Brain microvascular endothelial cell (primary cell): ENCODE results near the gene RCCD1.

ENCODE experiments used
- DNase-seq: peaks from one replicate; pipeline ENCODE4 v3.0.0-alpha.2; 2020
- H3K27ac ChIP-seq: fragments of 250-450 bp; sonication (Bioruptor Pico); 2 replicates; pipeline ENCODE4 v1.5.1; 2020; ENCODE audit warnings: mild to moderate bottlenecking, moderate library complexity
- H3K27me3 ChIP-seq: fragments of 250-450 bp; sonication (Bioruptor Pico); replicated peaks from 2 replicates; pipeline ENCODE4 v1.5.1; 2020; ENCODE audit warnings: mild to moderate bottlenecking
- H3K36me3 ChIP-seq: fragments of 250-450 bp; sonication (Bioruptor Pico); replicated peaks from 2 replicates; pipeline ENCODE4 v1.5.1; 2020; ENCODE audit warnings: mild to moderate bottlenecking
- H3K4me3 ChIP-seq: 2 replicates; pipeline ENCODE4 v1.5.1; 2011; ENCODE audit warnings: low read depth, mild to moderate bottlenecking, control low read depth, low read length, moderate library complexity
- CTCF ChIP-seq: IDR thresholded peaks from 2 replicates; pipeline ENCODE4 v1.5.1; 2011; ENCODE audit warnings: low read depth, mild to moderate bottlenecking, moderate library complexity, low read length, control low read depth, inconsistent platforms; ENCODE audit errors: missing control alignments
- in situ Hi-C: cut with HindIII; loops from 2 replicates; pipeline ENCODE4 v1.10.0; 2017; ENCODE audit warnings: low sequenced_read_pairs, low pct_ligation_motif_present

RCCD1 gene

GRCh38 chr15:90966262-90966661 is 11.6 kb downstream of the RCCD1 start:
- Histone ChIP-seq H3K36me3 (peaks cover 30% of the 10 kb centered on the region), H3K4me3 (no peak overlapping the region), H3K27ac (no peak overlapping the region), H3K27me3 (no peaks in the 10 kb centered on the region)
- in situ Hi-C loops = no loop called here
- TF ChIP-seq CTCF = no peak
- DNase-seq = no peak

- Histone ChIP-seq H3K27me3 (no peaks in the 10 kb centered on the region), H3K27ac (no peak overlapping the region), H3K4me3 (no peak overlapping the region), H3K36me3 (peaks cover 27% of the 10 kb centered on the region)
- no peak for TF ChIP-seq CTCF
- in situ Hi-C loops = no loop called here
- no peak for DNase-seq
Observed at GRCh38 chr15:90967206-90967605, 12.5 kb downstream of the RCCD1 start.

- Histone ChIP-seq H3K27me3 (no peaks in the 10 kb centered on the region), H3K27ac (no peak overlapping the region), H3K36me3 (peaks cover 32% of the 10 kb centered on the region), H3K4me3 (no peak overlapping the region)
- no peak for TF ChIP-seq CTCF
- DNase-seq = no peak
- in situ Hi-C loops = no loop called here
Observed at GRCh38 chr15:90968434-90968833, 13.8 kb downstream of the RCCD1 start.

GRCh38 chr15:90970274-90970673 is 15.6 kb downstream of the RCCD1 start:
- no peak overlapping the region for H3K27ac ChIP-seq
- DNase-seq = no peak
- H3K4me3 ChIP-seq = no peak overlapping the region
- H3K36me3 ChIP-seq = peaks cover 32% of the 10 kb centered on the region
- in situ Hi-C loops = no loop called here
- H3K27me3 ChIP-seq = no peaks in the 10 kb centered on the region
- no peak for TF ChIP-seq CTCF

- Histone ChIP-seq H3K27me3 (no peaks in the 10 kb centered on the region), H3K27ac (no peak overlapping the region), H3K4me3 (no peak overlapping the region), H3K36me3 (peaks cover 24% of the 10 kb centered on the region)
- in situ Hi-C loops = no loop called here
- no peak for TF ChIP-seq CTCF
- DNase-seq = no peak
Observed at GRCh38 chr15:90972133-90972532, 17.4 kb downstream of the RCCD1 start.

- no peaks in the 10 kb centered on the region for H3K27me3 ChIP-seq
- no peak overlapping the region for H3K4me3 ChIP-seq
- H3K27ac ChIP-seq = no peak overlapping the region
- peaks cover 16% of the 10 kb centered on the region for H3K36me3 ChIP-seq
- no peak for DNase-seq
- in situ Hi-C loops = no loop called here
- TF ChIP-seq CTCF = no peak
Observed at GRCh38 chr15:90974216-90974615, 19.5 kb downstream of the RCCD1 start.
